Measurements from ENCODE around the gene GATA5.

GRCh38 chr20:62415354-62416111 lies 60.3 kb downstream of the GATA5 start:
- TF ChIP-seq POLR2AphosphoS5 (IDR thresholded peaks at IDR 0.05; ENCODE audit: borderline replicate concordance, low read depth, low read length), result no peak
- TF ChIP-seq EZH2 (IDR thresholded peaks at IDR 0.05), result no peak
